ENCODE results near the gene SCRG1.

SCRG1 gene

GRCh38 chr4:173391701-173392100, 7.2 kb downstream of the SCRG1 start:
- TF ChIP-seq CTCF (IDR thresholded peaks at IDR 0.05; ENCODE audit: unreplicated experiment in 3 of 3): no peak
- Mint-ChIP-seq H3K27ac (no peak overlapping the region), H3K4me3 (no peak overlapping the region), H3K27me3 (ENCODE audit: low read depth) (no peaks in the 10 kb centered on the region), H3K36me3 (ENCODE audit: low read depth) (peaks cover 36% of the 10 kb centered on the region), H3K9me3 (no peaks in the 10 kb centered on the region), H3K4me1 (no peaks in the 10 kb centered on the region)

GRCh38 chr4:173386751-173387150, 12.2 kb downstream of the SCRG1 start:
- H3K27me3 Mint-ChIP-seq (ENCODE audit: low read depth): no peaks in the 10 kb centered on the region
- no peak overlapping the region for H3K27ac Mint-ChIP-seq
- no peak overlapping the region for H3K4me3 Mint-ChIP-seq
- no peaks in the 10 kb centered on the region for H3K9me3 Mint-ChIP-seq
- TF ChIP-seq CTCF (IDR thresholded peaks at IDR 0.05; ENCODE audit: unreplicated experiment in 3 of 3): no peak
- peaks cover 3% of the 10 kb centered on the region for H3K36me3 Mint-ChIP-seq (ENCODE audit: low read depth)
- H3K4me1 Mint-ChIP-seq: no peaks in the 10 kb centered on the region

- Mint-ChIP-seq H3K4me3 (no peak overlapping the region), H3K27me3 (ENCODE audit: low read depth) (no peaks in the 10 kb centered on the region), H3K4me1 (no peaks in the 10 kb centered on the region), H3K9me3 (no peaks in the 10 kb centered on the region), H3K36me3 (ENCODE audit: low read depth) (peaks cover 4% of the 10 kb centered on the region), H3K27ac (no peak overlapping the region)
- no peak for TF ChIP-seq CTCF (IDR thresholded peaks at IDR 0.05; ENCODE audit: unreplicated experiment in 3 of 3)
These were observed 16.6 kb downstream of the SCRG1 start for GRCh38 chr4:173382349-173382748.

GRCh38 chr4:173381610-173382009, 17.3 kb downstream of the SCRG1 start:
- TF ChIP-seq CTCF (IDR thresholded peaks at IDR 0.05; ENCODE audit: unreplicated experiment in 3 of 3): no peak
- H3K4me1 Mint-ChIP-seq: no peaks in the 10 kb centered on the region
- H3K27ac Mint-ChIP-seq: no peak overlapping the region
- H3K27me3 Mint-ChIP-seq (ENCODE audit: low read depth): no peaks in the 10 kb centered on the region
- no peaks in the 10 kb centered on the region for H3K9me3 Mint-ChIP-seq
- H3K4me3 Mint-ChIP-seq: no peak overlapping the region
- peaks cover 4% of the 10 kb centered on the region for H3K36me3 Mint-ChIP-seq (ENCODE audit: low read depth)

- H3K9me3 Mint-ChIP-seq: no peaks in the 10 kb centered on the region
- H3K4me3 Mint-ChIP-seq: no peak overlapping the region
- no peak overlapping the region for H3K27ac Mint-ChIP-seq
- peaks cover 5% of the 10 kb centered on the region for H3K36me3 Mint-ChIP-seq (ENCODE audit: low read depth)
- TF ChIP-seq CTCF (IDR thresholded peaks at IDR 0.05; ENCODE audit: unreplicated experiment in 3 of 3): no peak
- H3K27me3 Mint-ChIP-seq (ENCODE audit: low read depth): no peaks in the 10 kb centered on the region
- H3K4me1 Mint-ChIP-seq: no peaks in the 10 kb centered on the region
These were observed 17.9 kb downstream of the SCRG1 start for GRCh38 chr4:173380987-173381386.

GRCh38 chr4:173379929-173380328, 19.0 kb downstream of the SCRG1 start:
- no peak for TF ChIP-seq CTCF (IDR thresholded peaks at IDR 0.05; ENCODE audit: unreplicated experiment in 3 of 3)
- no peaks in the 10 kb centered on the region for H3K4me1 Mint-ChIP-seq
- peaks cover 9% of the 10 kb centered on the region for H3K36me3 Mint-ChIP-seq (ENCODE audit: low read depth)
- H3K27ac Mint-ChIP-seq: no peak overlapping the region
- H3K9me3 Mint-ChIP-seq: no peaks in the 10 kb centered on the region
- H3K4me3 Mint-ChIP-seq: no peak overlapping the region
- no peaks in the 10 kb centered on the region for H3K27me3 Mint-ChIP-seq (ENCODE audit: low read depth)

Data from nephron (organoid).